B cell (primary cell): ENCODE results near the gene UBE2D1.

Experiments used
- CTCF ChIP-seq: fragments of 200-600 bp; IDR thresholded peaks from one replicate; pipeline ENCODE4 v1.8.0; 2022; ENCODE audit warnings: antibody characterized with exemption, mild to moderate bottlenecking
- EZH2 ChIP-seq: IDR thresholded peaks from 2 replicates; pipeline ENCODE4 v1.6.1; 2012; ENCODE audit warnings: borderline replicate concordance, low read depth, mild to moderate bottlenecking, moderate library complexity, low read length; ENCODE audit not compliant: insufficient read depth, poor library complexity, severe bottlenecking

DNA sequence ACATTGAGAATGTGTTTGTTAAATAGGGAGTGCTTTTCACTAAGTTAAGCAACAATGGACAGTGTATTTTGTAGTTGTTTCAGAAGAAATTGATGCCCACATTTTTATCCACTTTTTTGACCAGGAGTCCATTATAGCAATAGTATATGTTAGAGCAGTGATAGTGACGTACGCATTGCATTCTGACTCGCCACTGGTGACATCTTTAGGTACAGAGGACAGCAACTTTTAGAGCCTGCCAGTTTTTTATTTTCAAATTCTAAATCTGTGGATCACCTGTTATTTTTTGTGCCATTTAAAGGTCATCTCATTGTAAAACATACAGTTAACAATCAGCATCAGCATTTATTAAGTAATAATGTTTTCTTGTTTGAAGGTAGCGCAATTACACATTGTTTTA is 1.4 kb downstream of the UBE2D1 start:
- TF ChIP-seq EZH2 (no peak), CTCF (no peak)
